ENCODE measurements around the gene EDRF1.

- TF ChIP-seq, protein P1, sequence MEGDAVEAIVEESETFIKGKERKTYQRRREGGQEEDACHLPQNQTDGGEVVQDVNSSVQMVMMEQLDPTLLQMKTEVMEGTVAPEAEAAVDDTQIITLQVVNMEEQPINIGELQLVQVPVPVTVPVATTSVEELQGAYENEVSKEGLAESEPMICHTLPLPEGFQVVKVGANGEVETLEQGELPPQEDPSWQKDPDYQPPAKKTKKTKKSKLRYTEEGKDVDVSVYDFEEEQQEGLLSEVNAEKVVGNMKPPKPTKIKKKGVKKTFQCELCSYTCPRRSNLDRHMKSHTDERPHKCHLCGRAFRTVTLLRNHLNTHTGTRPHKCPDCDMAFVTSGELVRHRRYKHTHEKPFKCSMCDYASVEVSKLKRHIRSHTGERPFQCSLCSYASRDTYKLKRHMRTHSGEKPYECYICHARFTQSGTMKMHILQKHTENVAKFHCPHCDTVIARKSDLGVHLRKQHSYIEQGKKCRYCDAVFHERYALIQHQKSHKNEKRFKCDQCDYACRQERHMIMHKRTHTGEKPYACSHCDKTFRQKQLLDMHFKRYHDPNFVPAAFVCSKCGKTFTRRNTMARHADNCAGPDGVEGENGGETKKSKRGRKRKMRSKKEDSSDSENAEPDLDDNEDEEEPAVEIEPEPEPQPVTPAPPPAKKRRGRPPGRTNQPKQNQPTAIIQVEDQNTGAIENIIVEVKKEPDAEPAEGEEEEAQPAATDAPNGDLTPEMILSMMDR (IDR thresholded peaks at IDR 0.05 in 4 of 5, conservative IDR thresholded peaks at IDR 0.05 in 1 of 5): no peak
- no peak for TF ChIP-seq POLR2A (IDR thresholded peaks at IDR 0.05)
These were observed 76.2 kb downstream of the EDRF1 start for GRCh38 chr10:125795637-125796190.
